Neural progenitor cell (in vitro differentiated cells): Measurements from ENCODE around the gene NEK10.

ENCODE experiments used
- CTCF ChIP-seq: fragments of 200-600 bp; sonication (generic); IDR thresholded peaks from 2 replicates; pipeline ENCODE4 v1.5.1; 2017; ENCODE audit warnings: antibody characterized with exemption, mild to moderate bottlenecking
- EZH2 ChIP-seq: fragments of 200-600 bp; sonication (generic); IDR thresholded peaks from 2 replicates; pipeline ENCODE4 v1.6.1; 2017; ENCODE audit warnings: antibody characterized with exemption, mild to moderate bottlenecking, moderate library complexity
- EZH2phosphoT487 ChIP-seq: fragments of 200-600 bp; sonication (generic); IDR thresholded peaks from 2 replicates; pipeline ENCODE4 v1.6.1; 2017; ENCODE audit warnings: antibody characterized with exemption

GRCh38 chr3:27344192-27344591 lies 25.0 kb downstream of the NEK10 start:
- TF ChIP-seq CTCF (no peak), EZH2 (no peak), EZH2phosphoT487 (no peak)
